Dedifferentiated amniotic fluid mesenchymal stem cell (primary cell): ENCODE data around the gene SARDH.
"Not testable (repeated sequence)": the region's sequence is repeated elsewhere in the genome, so short reads cannot be mapped to it uniquely, and the experiment has no call there.

Experiments
- DNase-seq: peaks from one replicate; pipeline ENCODE4 v3.0.0-alpha.2; 2016; ENCODE audit errors: extremely low spot score

SARDH gene

DNA sequence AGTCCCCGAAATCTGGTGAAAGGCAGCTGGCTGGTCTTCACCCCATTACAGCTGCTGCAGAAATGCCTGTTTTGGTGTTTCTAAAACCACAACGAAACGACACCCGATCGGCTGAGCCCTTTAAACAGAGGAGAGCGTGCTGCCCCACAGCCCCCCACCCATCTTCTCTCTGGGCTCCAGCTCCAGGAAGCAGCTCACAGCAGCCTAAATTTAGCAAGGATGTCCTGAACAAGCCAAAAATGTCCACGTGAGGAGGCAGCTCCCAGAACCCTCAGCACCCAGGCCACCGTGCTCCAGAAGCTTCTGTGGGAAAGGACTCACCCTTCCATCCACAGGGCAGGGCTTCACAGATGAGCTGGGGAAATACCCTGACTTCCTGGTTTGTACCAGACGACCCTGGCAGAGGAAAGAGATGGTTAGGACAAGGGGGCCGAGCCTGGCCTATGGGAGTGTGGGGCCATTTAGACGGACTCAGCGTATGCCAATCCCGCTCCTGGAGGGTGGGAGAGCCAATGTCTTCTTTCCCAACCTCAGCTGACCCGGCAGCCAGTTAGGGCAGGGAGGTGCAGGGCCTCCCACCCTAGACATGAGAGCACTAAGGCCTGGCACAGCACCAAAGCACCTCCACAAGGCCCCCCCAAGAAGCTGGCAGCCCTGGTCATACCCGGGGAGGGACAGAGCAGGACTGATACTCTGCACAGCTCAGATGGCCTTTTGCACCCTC is 39.1 kb upstream of the SARDH start:
- no peak for DNase-seq

GRCh38 chr9:133775951-133776905 is 38.1 kb upstream of the SARDH start:
- DNase-seq, result no peak

DNA sequence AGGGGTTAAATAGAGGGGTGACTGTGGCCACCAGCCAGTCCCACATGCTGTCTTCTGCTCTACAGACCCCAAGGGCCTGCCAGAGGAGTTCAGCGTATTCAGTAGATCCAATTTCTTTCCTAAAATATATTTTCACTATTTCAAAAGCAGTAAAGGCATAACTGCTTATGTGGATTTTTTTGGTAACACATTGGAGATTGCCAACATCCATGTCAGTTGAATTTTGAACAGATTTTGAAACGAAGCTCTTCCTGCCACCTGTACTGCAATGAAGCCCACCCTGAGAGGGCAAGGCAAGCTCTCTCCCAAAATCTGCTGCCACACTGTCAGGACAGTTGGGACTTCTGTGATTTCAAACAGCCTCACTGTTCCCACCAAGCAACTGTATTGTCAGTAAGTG is 37.1 kb upstream of the SARDH start:
- DNase-seq, result no peak

DNA sequence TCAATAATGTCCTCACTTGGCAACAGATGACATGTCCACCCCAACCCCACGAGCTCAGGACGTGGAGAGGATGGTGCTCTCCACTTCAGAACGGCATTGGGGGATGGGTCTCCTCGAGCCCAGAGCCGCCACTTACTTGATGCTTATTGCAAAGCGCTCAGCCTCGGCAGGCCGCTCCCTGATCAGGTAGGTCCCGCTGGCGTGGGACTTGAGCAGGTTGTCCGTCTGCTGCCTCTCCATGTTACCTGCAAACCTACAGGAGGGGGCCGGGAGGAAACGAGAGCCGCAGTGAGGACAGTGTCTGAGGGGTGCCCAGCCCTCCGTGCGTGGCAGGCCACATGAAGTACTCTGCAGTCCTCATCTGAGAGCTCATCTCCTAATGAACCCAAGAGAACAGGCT is 36.6 kb upstream of the SARDH start:
- no peak for DNase-seq

- no peak for DNase-seq
These were observed 35.9 kb upstream of the SARDH start for GRCh38 chr9:133773889-133774655.

- DNase-seq, result no peak
These were observed 34.4 kb upstream of the SARDH start for GRCh38 chr9:133772581-133772980.

DNA sequence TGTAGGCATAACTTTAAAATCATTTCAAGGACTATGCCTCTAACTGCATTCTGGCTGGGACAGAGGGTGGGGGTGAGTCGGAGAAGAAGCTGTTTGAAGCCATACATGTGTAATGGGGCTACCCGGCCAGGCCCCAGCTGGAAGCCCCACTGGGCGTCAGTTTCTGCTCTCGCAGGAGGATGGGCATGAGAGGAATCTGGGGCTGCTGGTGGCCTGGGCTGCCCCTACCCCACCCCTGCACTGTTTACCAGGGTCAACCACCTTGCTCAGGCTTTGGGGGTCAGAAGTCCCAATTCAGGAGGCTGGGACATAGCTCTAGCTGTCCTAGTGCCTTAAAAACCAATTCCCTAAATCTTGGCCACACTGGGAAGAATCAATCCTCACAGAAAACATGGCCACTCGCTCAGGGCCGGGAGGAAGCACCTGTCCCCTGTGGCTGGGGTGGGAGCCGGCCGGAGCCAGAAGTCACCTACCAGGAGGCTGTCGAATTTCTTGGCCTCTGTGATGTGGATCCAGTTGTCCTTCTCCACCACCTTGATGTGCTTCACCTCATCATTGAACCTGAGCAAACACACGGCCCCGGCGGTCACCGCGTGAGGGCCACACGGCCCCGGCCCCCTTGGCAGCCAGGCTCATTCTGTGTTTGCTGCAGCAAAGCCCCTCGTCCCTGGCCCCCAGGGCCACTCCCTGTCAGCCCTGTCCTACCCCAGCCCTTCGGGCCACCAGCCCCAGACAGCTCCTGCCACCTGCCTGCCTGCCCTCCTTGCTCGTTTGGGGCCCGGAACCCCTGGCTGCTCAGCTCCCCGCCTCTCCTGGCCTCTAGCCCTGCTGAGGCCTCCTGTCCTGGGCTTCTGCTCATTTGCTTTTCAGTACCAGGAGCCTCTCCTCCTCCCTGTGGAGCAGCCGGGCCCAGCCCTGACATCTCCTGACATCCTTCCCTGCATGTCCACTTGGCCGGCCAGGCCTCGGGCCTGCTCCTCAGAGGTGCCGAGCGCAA is 33.6 kb upstream of the SARDH start:
- DNase-seq, result no peak

GRCh38 chr9:133770076-133770777 is 32.1 kb upstream of the SARDH start:
- no peak for DNase-seq

GRCh38 chr9:133769511-133770075 is 31.4 kb upstream of the SARDH start:
- DNase-seq, result no peak

GRCh38 chr9:133768859-133769510 is 30.8 kb upstream of the SARDH start:
- DNase-seq, result no peak

- DNase-seq, result no peak
These were observed 30.3 kb upstream of the SARDH start for GRCh38 chr9:133768371-133768858.

DNA sequence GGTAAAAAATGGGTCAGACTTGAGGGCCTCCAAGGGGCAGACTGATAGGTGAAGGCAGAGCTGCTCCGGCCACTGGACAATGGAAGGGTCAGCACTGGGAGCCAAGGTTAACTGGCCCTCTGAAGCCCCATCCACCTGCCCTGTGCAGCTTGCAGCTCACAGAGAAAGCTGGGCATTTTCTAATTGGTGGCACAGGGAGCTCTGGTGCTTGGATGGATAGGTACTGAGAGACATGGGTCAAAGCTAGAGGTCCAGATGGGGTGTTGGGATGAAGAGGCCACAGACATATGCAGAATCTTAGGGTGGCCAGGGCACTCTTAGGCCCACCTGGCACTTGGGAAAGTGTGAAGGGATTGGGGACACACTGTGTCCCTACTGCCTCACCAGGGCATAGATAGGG is 29.5 kb upstream of the SARDH start:
- no peak for DNase-seq

GRCh38 chr9:133767008-133767407 is 28.9 kb upstream of the SARDH start:
- no peak for DNase-seq

DNA sequence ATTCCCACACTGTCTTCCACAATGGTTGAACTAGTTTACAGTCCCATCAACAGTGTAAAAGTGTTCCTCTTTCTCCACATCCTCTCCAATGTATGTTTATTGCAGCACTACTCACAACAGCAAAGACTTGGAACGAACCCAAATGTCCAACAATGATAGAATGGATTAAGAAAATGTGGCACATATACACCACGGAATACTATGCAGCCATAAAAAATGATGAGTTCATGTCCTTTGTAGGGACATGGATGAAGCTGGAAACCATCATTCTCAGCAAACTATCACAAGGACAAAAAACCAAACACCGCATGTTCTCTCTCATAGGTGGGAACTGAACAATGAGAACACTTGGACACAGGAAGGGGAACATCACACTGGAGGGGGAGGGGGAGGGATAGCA is 28.1 kb upstream of the SARDH start:
- DNase-seq, result not testable (repeated sequence)

DNA sequence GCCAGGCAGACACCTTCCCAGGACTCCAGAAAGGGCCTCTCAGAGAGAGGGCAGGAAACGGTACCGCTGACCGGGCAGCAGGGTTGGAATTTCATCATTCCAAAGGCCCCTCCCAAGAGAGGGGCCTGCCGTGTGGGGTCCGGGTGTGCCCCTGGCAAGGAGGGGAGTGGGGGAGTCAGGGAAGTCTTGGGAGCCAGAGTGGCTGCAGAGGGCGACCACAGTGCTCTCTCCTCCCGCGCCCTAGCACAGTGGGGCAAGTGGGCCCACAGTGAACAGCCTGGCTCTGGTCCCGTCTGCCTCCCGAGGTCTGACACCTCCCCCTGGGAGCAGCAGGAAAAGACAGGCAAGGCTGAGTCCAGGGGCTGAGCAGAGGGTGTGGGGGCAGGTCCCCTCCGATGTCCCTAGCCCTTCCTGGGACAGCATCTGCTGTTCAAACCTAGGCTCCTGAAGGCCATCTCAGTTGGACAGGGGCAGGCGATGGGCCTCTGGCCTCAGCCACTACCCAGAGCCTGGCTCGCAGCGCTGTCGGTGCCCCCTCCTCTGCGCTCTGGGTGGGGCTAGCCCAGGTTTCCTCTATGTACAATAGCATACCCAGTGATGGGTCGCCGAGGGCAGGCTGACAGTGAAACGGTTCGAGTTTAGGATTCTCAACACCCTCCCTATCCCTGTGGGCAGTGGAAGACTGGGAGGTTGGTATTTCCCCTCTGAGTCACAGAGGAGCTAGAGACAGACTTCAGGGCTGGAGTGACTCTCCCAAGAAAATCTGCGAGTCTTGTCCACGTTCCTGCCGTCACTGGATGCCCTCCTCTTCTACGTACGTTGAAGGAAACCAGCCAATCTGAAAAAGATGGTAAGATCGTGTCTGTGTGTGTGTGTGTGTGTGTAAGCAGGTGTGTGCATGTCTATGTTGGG is 25.4 kb upstream of the SARDH start:
- no peak for DNase-seq

GRCh38 chr9:133762488-133763271 is 24.5 kb upstream of the SARDH start:
- no peak for DNase-seq

DNA sequence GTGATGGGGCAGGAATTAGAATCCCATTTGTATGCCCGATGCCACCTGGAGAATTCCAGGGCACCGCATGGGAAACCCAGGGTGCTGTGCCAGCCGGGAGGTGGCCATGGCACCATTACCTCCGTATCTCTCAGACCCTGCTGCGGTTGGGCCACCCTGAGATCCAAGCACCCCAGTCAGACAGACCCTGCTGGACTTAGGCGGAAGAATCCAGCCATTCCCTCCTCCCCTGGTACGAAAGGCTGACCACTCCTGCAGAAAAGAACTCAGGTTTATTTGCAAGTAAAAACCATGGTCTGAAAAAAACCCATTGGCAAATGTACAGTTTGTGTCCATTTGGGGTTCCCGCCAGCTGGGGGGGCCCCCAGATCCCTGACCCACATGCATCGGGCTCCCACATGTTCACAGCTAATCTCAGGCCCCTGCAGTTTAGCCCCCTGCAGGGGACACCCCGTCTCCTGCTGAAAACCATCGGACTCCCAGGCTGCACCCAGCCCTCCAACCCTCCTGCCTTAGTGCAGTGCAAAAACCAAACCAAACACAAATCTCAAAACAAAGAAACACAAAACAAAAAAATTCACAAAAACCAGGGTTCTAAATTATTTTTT is 23.6 kb upstream of the SARDH start:
- DNase-seq, result no peak
